Left kidney (tissue), 2 donors: Measurements from ENCODE around the gene KCNAB1. TPM values are rescaled to one million over a fixed set of nuclear protein-coding genes. Genes with fewer than 3 reads are reported as not detected.

Experiments
- DNase-seq: peaks from one replicate; pipeline ENCODE4 v3.0.0-alpha.2; 2013
- polyA plus RNA-seq: library from polyadenylated mRNA; unstranded; fragments of 120-200 nt; gene quantifications from one replicate; pipeline ENCODE4 v1.2.1, GENCODE V29; 2013; ENCODE audit not compliant: insufficient read length

The KCNAB1 gene
- polyA plus RNA-seq, 1 donor = 3.4 TPM

- DNase-seq = no peak
Observed at GRCh38 chr3:156576051-156576450, 455.7 kb downstream of the KCNAB1 start.

DNA sequence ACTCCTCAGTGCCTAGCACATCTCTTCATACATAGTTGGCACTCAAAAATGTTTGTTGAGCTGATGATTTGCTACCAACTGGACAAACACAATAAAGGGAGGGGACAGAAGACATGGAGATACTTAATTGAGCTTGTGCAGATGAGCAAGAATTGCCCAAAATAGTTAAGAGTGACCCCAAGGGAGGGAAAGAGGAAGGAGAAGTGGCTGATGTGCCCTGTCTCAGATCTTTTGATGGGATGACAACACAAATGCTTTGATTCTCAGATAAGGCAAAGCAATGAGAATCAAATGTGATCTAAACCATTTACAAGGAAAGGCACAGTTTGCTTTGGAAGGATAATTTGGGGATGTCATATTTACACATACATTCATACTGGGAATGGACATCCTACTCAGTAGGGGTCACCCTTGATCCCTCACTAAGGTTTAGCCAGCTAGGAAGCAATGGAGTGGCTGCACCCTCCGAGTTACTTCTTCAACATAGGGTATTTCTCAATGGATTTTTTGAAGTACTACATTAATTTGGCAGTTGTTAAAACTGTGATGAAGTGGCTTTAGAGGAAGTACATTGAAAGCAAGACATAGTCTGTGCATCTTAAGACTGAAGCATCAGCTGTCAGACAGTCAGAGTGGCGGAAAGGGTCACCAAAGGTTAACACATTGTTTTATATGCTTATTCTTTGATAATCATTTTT, 456.4 kb downstream of the KCNAB1 start:
- DNase-seq = no peak

- no peak for DNase-seq
Observed at GRCh38 chr3:156577736-156578135, 457.4 kb downstream of the KCNAB1 start.

GRCh38 chr3:156579427-156579851, 459.1 kb downstream of the KCNAB1 start:
- DNase-seq = no peak

DNA sequence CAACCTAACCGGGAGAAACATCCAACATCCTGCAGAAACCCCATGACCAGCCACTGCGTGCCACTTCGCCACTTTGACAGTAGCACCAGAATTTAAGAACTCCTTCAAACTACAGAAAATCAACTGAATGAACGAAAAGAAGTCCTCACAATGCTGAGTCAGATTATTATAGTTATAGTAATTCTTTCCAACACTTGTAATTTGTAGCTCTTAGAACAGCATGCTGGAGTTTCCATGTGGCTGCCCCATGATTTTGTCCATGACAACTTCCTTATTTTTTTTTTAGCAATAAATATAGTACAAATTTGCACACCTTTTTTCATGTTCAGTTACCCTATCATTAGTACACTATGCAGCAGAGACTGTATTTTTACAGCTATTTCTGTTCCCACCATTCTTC, 460.7 kb downstream of the KCNAB1 start:
- no peak for DNase-seq

DNA sequence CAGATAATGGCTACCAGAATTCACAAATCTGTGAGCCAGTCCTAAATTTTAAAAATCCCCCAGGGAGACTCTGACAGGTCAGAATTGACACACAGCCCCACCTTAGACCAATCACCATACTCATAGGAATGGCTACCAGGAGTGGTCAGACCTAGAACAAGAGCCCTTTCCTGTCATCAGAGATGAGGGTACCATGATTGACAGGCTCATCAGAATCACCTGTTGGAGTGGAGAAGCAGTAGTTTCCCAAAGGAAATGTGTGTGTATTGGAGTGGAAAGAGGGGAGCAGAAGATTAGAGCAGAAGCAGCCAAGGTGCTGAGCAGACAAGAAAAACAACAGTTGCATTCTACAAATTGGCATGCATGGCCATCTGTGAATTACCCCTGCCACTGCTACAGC, 461.6 kb downstream of the KCNAB1 start:
- no peak for DNase-seq

DNA sequence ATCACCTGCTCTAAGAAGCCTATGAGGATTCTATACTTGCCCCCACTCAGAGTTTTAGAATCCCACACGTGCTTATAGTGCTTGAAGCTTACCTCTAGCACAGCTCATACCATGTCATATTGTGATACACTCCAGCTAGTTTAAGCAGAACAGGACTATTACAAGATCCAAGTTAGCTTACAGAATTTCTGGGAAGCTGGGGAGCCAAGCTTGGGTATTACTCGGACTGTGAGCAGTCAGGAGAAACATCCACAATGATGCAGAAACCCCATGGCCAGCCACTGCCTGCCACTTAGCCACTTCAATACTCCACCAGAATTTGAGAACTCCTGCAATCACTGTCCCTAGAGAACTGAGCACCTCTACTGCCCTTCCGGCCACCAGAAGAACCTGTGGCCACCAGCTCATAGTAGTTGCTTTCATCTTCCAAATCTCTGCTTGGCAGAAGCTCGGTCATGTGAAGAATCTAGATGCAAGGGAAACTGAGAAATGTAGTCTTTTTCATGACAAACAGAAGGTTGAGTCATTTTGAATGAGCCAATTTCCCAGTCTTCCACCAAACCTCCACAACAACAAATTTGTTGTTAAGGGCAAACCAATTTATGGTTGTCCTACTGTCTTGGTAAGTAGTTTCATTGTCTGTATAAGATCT, 462.3 kb downstream of the KCNAB1 start:
- DNase-seq = no peak

DNA sequence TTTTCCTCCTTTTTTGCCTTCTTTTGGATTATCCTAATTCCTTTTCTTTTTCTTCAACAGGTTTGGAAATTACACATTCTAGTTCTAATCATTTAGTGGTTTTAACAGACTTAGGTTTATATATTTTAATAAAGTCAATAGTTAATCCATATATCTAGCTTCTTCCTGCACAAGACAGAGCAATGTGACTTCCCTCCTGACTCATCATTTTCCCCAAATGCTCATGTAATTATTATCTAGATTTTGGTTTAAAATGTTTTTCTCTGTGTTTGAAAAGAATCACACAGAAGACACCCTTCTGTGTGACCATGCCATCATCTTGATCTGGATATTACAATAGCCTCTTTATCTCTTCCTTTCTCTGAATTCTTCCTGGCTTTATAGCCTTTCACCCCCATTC, 463.1 kb downstream of the KCNAB1 start:
- no peak for DNase-seq

DNA sequence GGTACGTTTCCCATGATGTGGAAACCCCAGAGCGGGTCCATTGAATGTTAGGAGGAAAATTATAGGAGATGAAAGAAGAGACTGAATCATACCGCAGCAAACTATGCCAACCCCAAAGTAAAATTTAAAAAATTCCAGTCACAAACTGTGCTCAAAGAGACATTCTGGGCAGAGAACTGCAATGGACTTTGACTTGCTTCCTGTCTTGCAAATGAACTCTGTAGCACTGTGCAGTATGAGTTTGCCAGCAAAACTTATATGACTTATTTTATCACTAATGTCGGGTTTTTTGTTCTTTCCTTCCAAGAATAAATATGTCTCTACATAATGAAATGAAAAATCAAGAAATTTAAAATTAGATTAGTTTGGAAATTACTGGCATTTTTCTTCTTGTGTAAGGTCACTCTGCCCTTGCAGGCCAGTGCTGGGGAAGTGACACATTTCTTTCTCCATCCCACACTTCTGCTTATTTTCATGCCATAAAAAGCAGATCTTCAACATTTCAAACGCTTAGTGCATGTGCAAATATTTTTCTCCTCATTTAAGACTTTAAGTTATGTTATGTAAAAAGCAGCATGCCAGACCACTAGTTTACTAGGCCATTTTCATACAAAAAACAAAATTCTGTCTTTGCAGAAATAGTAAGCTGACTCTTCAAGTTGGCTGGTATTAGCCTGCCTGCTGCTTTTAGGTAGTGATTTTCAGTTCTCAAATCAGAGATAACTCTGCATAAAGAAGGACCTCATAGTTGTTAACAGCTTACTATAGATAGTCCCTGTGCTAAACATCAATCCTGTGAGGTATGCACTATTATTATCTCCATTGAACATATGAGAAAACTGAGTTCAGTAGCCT, 466.8 kb downstream of the KCNAB1 start:
- DNase-seq = no peak

GRCh38 chr3:156587760-156588069, 467.3 kb downstream of the KCNAB1 start:
- DNase-seq = no peak

Other genes with a start within 250 kb of the KCNAB1 start
- gene GMPS, start 249.9 kb upstream of the KCNAB1 start, polyA plus RNA-seq = 79.1 TPM